ENCODE results near the gene ORM2. TPM values are rescaled to one million over a fixed set of nuclear protein-coding genes. Genes with fewer than 3 reads are reported as not detected.

The ORM2 gene
- total and polyA plus RNA-seq, 2 experiments from 2014 or later, result 0.76 TPM

DNA sequence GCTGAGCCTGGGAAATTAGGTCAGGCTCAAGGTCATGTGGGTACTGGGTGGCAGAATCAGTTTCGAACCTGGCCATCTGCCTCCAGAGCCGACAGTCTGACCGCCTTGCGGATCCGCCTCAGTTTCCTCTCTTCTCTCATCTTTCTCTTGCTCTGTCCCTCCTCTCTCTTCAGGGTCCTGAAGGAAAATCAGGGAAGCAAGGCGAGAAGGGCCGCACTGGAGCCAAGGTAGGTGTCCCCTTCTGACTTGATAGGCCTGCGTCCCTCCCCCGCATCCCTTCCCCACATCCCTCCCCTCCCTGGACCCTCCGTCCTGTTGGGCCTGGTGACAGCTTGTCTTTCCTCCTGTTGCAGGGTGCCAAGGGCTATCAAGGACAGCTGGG lies 47.6 kb upstream of the ORM2 start (continued):
- TF ChIP-seq REST (IDR thresholded peaks at IDR 0.05; ENCODE audit: unreplicated experiment), result no peak
- no peak for TF ChIP-seq CREB1 (CRISPR knock-in tag; IDR thresholded peaks at IDR 0.05; ENCODE audit: low read depth)
- TF ChIP-seq ETS1 (IDR thresholded peaks at IDR 0.05), result no peak
- no peak for TF ChIP-seq JUNB (IDR thresholded peaks at IDR 0.05; ENCODE audit: unreplicated experiment)

GRCh38 chr9:114282507-114282906 lies 47.2 kb upstream of the ORM2 start:
- Histone ChIP-seq H2AFZ (no peak overlapping the region), H3K79me2 (replicated peaks; ENCODE audit: insufficient read depth) (no peaks in the 10 kb centered on the region), H3K4me2 (no peak overlapping the region), H3K36me3 (ENCODE audit: insufficient read depth) (no peaks in the 10 kb centered on the region), H3K4me1 (ENCODE audit: insufficient read depth) (no peaks in the 10 kb centered on the region), H3K9me2 (ENCODE audit: insufficient read depth) (no peaks in the 10 kb centered on the region), H3K4me3 (no peak overlapping the region), H3K27ac (ENCODE audit: low read depth) (no peak overlapping the region), H4K20me1 (replicated peaks; ENCODE audit: insufficient read depth) (no peaks in the 10 kb centered on the region; the same call in 1 of the 2 replicates), H3F3A (replicated peaks; ENCODE audit: low read depth) (no peaks in the 10 kb centered on the region), H3K27me3 (ENCODE audit: insufficient read depth) (no peaks in the 10 kb centered on the region)
- peaks cover 3% of the 10 kb centered on the region; the same call in 1 of the 3 replicates for H3K36me3 Mint-ChIP-seq (ENCODE audit: low read depth)
- H3K4me1 Mint-ChIP-seq, result peaks cover 8% of the 10 kb centered on the region; the same call in 2 of the 3 replicates
- H3K4me3 Mint-ChIP-seq, result no peak overlapping the region
- ATAC-seq (no peak), DNase-seq (ENCODE audit: low spot score) (no peak)
- no peaks in the 10 kb centered on the region for H3K27me3 Mint-ChIP-seq (ENCODE audit: insufficient read depth, low read depth, poor library complexity)
- H3K27ac Mint-ChIP-seq, result no peak overlapping the region
- no peaks in the 10 kb centered on the region; the same call in 2 of the 3 replicates for H3K9me3 Mint-ChIP-seq
- TF ChIP-seq ZNF114 (CRISPR knock-in tag; IDR thresholded peaks at IDR 0.05), result no peak
- TF ChIP-seq REST (IDR thresholded peaks at IDR 0.05; ENCODE audit: unreplicated experiment), result no peak
- TF ChIP-seq EZH2 (IDR thresholded peaks at IDR 0.05; ENCODE audit: low read depth, unreplicated experiment), result no peak
- TF ChIP-seq JUNB (IDR thresholded peaks at IDR 0.05; ENCODE audit: unreplicated experiment), result no peak
- no peak for TF ChIP-seq ZNF462 (CRISPR knock-in tag; IDR thresholded peaks at IDR 0.05)
- no peak for TF ChIP-seq EZH2phosphoT487 (IDR thresholded peaks at IDR 0.05; ENCODE audit: unreplicated experiment)
- TF ChIP-seq POLR2AphosphoS5 (IDR thresholded peaks at IDR 0.05; ENCODE audit: low read depth), result no peak
- no peak for TF ChIP-seq CREB1 (CRISPR knock-in tag; IDR thresholded peaks at IDR 0.05; ENCODE audit: low read depth)
